Breast epithelium (tissue), 4 donors: Measurements from ENCODE around the gene TRIM24. TPM values are rescaled to one million over a fixed set of nuclear protein-coding genes. Genes with fewer than 3 reads are reported as not detected.

ENCODE experiments used
- DNase-seq, 2 donors: peaks; one replicate each; pipeline ENCODE4 v3.0.0-alpha.2; 2019; ENCODE audit warnings: low spot score in 2 of 2
- H3K27ac ChIP-seq, 2 donors: fragments of 200-600 bp; sonication (generic) in 1 of 2; one replicate each; pipeline ENCODE4 v1.5.1; 2016 to 2019; ENCODE audit warnings: mild to moderate bottlenecking in 1 of 2
- H3K27me3 ChIP-seq, 2 donors: fragments of 200-600 bp; sonication (generic) in 1 of 2; one replicate each; pipeline versions ENCODE4 v1.5.1 to v1.6.0; 2017 to 2019; ENCODE audit warnings: control low read depth in 1 of 2, mild to moderate bottlenecking in 1 of 2
- H3K36me3 ChIP-seq: fragments of 200-600 bp; one replicate; pipeline ENCODE4 v1.5.1; 2019
- H3K4me1 ChIP-seq, 2 donors: fragments of 200-600 bp; sonication (generic); one replicate each; pipeline ENCODE4 v1.5.1; 2016 to 2019; ENCODE audit warnings: control low read depth in 1 of 2
- H3K4me3 ChIP-seq, 3 donors: fragments of 200-600 bp; sonication (generic); 1 replicate in 2 of 3; 2 replicates in 1 of 3; pipeline ENCODE4 v1.5.1; 2016 to 2019; ENCODE audit warnings: mild to moderate bottlenecking in 3 of 3, moderate library complexity in 2 of 3
- H3K9me3 ChIP-seq, 2 donors: fragments of 200-600 bp; sonication (generic) in 1 of 2; one replicate each; pipeline ENCODE4 v1.5.1; 2016 to 2019; ENCODE audit warnings: control low read depth in 1 of 2
- CTCF ChIP-seq, 3 donors: fragments of 450-650 bp; IDR thresholded peaks; one replicate each; pipeline ENCODE4 v1.5.1; 2016 to 2017; ENCODE audit warnings: antibody characterized with exemption in 3 of 3, mild to moderate bottlenecking in 3 of 3, moderate library complexity in 3 of 3
- POLR2A ChIP-seq: fragments of 450-650 bp; IDR thresholded peaks from one replicate; pipeline ENCODE4 v1.6.1; 2016; ENCODE audit warnings: antibody characterized with exemption, mild to moderate bottlenecking, moderate library complexity
- POLR2AphosphoS5 ChIP-seq, 3 donors: sonication (generic); formaldehyde crosslinking; IDR thresholded peaks; one replicate each; pipeline ENCODE4 v1.6.1; 2017; ENCODE audit warnings: antibody characterized with exemption in 3 of 3
- intact Hi-C: fragments of 100-400 bp; cut with DNase I; formaldehyde crosslinking; loops from one replicate; pipeline ENCODE4 v1.15.1; 2023; ENCODE audit warnings: low total_unique reads
- total RNA-seq, 3 donors: library from RNA; depleted of rRNA; stranded (reverse); fragments of >200 nt; gene quantifications; one replicate each; pipeline ENCODE4 v1.1.0, GENCODE V29; 2016

TRIM24 gene
- total RNA-seq, 3 donors from 2014 or later = 15.0 to 28.1 (median 17.7) TPM

DNA sequence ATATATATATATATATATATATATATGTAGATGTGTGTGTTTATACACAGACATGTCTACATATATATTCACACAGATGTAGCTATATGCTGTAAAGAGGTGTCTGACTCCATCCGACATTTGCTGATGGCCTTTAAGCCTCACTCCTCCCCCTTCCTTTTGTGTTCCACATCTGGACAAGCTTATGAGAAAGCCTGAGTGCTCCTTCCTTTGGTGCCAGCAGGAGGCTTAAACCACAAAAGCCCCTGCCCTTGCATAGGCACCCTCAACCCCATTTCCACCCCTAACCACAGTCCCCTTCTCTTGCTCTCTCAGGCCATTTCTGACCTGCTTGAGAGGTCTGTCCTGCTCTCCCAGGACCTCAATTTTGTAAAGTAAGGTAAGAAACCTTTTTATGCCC lies 142.4 kb downstream of the TRIM24 start:
- Histone ChIP-seq H3K4me1 (no peaks in the 10 kb centered on the region), H3K4me3 (no peak overlapping the region), H3K9me3 (no peaks in the 10 kb centered on the region), H3K36me3 (no peaks in the 10 kb centered on the region), H3K27me3 (no peaks in the 10 kb centered on the region), H3K27ac (no peak overlapping the region)
- no peak for DNase-seq
- TF ChIP-seq POLR2AphosphoS5 (IDR thresholded peaks at IDR 0.05) (no peak), CTCF (IDR thresholded peaks at IDR 0.05) (no peak), POLR2A (no peak)
- intact Hi-C loops = no loop called here

- TF ChIP-seq POLR2AphosphoS5 (IDR thresholded peaks at IDR 0.05) = no peak
- TF ChIP-seq POLR2A = no peak
- no peak for TF ChIP-seq CTCF (IDR thresholded peaks at IDR 0.05)
- H3K4me3 ChIP-seq = no peak overlapping the region
- H3K27me3 ChIP-seq = no peaks in the 10 kb centered on the region
- H3K4me1 ChIP-seq = no peaks in the 10 kb centered on the region
- H3K36me3 ChIP-seq = no peaks in the 10 kb centered on the region
- intact Hi-C loops = no loop called here
- no peak for DNase-seq
- no peak overlapping the region for H3K27ac ChIP-seq
- H3K9me3 ChIP-seq = no peaks in the 10 kb centered on the region
These were observed 143.7 kb downstream of the TRIM24 start for GRCh38 chr7:138603549-138604318.

GRCh38 chr7:138606236-138606635 lies 146.2 kb downstream of the TRIM24 start:
- H3K4me1 ChIP-seq = no peaks in the 10 kb centered on the region
- TF ChIP-seq POLR2A (no peak), POLR2AphosphoS5 (IDR thresholded peaks at IDR 0.05) (no peak), CTCF (IDR thresholded peaks at IDR 0.05) (no peak)
- no peak overlapping the region for H3K4me3 ChIP-seq
- no peaks in the 10 kb centered on the region for H3K9me3 ChIP-seq
- DNase-seq = no peak
- H3K36me3 ChIP-seq = no peaks in the 10 kb centered on the region
- no peak overlapping the region for H3K27ac ChIP-seq
- no peaks in the 10 kb centered on the region for H3K27me3 ChIP-seq
- intact Hi-C loops = no loop called here

DNA sequence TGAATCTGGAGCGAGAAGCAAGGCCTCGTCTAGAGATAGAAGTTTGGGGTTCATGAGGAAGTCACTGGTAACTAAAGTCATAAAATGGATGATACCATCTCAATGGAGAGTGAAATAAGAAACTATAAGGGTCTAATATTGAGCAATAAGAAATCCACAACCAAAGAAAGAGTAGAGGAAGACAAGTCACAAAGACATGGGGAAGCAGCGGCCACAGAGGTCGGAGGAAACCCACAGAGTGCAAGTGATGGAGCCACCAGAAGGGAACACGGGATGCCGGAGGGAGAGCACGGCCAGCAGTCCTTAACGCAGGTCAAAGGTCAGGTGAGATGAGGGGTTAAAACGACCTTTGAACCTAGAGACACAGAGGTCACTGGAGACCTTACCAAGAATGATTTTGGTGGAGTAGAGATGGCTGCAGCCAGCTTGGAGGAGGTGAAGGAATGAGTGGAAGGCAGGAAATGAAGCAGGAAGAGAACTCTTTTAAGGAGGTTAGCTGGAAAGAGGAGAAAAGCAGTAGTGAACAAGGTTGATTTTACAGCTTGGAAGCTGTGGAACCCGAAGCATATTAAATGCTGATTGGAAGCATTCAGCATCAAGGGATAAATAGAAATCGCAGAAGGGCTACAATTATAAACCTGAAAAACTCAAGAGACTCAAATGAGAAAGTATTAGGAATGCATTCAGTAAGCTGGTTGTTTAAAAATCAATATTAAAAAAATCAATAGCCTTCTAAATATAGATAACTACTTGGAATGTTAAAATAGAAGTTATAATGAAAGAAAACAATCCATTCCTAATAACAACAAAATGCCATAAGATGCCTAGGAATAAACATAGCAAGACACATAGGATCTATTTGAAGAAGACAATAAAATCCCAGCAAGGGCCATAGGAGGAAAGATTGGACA lies 147.4 kb downstream of the TRIM24 start:
- TF ChIP-seq CTCF (IDR thresholded peaks at IDR 0.05) = no peak
- TF ChIP-seq POLR2AphosphoS5 (IDR thresholded peaks at IDR 0.05) = no peak
- no peak for TF ChIP-seq POLR2A
- DNase-seq = no peak
- Histone ChIP-seq H3K4me3 (no peak overlapping the region), H3K36me3 (no peaks in the 10 kb centered on the region), H3K27ac (no peak overlapping the region), H3K4me1 (no peaks in the 10 kb centered on the region), H3K27me3 (no peaks in the 10 kb centered on the region), H3K9me3 (no peaks in the 10 kb centered on the region)
- intact Hi-C loops = no loop called here

GRCh38 chr7:138608275-138608674 lies 148.2 kb downstream of the TRIM24 start:
- Histone ChIP-seq H3K9me3 (no peaks in the 10 kb centered on the region), H3K4me3 (no peak overlapping the region), H3K36me3 (no peaks in the 10 kb centered on the region), H3K27ac (no peak overlapping the region), H3K4me1 (no peaks in the 10 kb centered on the region), H3K27me3 (no peaks in the 10 kb centered on the region)
- DNase-seq = no peak
- intact Hi-C loops = no loop called here
- TF ChIP-seq POLR2AphosphoS5 (IDR thresholded peaks at IDR 0.05) (no peak), POLR2A (no peak), CTCF (IDR thresholded peaks at IDR 0.05) (no peak)
